DMS153 (cell line): ENCODE measurements around the gene MYH16.
"Not testable (repeated sequence)": the region's sequence is repeated elsewhere in the genome, so short reads cannot be mapped to it uniquely, and the experiment has no call there.

Experiments used
- DNase-seq: peaks from one replicate; lab custom pipeline; 2025; lab: John Stamatoyannopoulos, UW

Gene MYH16

GRCh38 chr7:99355098-99355497 is 82.5 kb downstream of the MYH16 start:
- DNase-seq = no peak

GRCh38 chr7:99357701-99358490 is 85.3 kb downstream of the MYH16 start:
- DNase-seq = no peak

DNA sequence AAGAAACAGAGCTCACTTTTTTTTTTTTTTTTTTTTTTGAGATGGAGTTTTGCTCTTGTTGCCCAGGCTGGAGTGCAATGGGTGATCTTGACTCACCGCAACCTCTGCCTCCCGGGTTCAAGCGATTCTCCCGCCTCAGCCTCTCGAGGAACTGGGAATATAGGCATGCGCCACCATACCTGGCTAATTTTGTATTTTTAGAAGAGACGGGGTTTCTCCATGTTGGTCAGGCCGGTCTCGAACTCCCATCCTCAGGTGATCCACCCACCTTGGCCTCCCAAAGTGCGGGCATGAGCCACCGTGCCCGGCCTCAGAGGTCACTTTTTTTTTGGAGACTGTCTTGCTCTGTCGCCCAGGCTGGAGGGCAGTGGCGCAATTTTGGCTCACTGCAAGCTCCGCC is 85.9 kb downstream of the MYH16 start:
- DNase-seq = not testable (repeated sequence)

DNA sequence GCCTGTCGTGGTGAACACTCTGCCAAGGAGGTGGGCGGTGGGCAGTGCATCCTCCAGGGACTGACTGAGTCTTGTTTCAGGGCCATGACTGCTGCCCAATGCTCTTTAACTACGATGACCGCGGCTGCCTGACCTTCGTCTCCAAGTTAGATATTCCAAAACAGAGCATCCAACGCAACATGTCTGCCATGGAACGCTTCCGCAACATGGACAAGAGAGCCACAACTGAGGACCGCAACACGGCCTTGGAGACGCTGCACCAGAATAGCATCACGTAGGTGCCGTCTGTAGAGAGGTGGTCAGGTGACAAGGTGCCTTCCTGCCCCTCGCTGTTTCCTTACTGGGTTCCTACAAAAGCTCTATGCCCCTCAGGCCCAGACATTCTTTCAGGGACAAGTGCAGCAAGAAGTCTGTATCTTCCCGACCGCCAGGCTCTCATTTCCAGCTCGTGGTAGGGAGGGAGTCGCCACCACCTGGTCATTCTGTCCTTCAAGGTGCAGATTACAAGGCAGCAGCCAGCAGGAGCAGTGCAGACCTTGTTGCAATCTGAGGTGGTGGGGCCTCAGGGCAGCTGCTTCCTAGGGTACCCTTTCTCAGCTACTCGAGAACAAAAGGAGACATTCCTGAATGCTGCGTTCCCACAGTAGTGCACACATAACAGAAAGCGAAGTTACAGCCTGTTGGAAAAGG is 87.0 kb downstream of the MYH16 start:
- no peak for DNase-seq
